ENCODE data around the gene SPSB1.

The SPSB1 gene

DNA sequence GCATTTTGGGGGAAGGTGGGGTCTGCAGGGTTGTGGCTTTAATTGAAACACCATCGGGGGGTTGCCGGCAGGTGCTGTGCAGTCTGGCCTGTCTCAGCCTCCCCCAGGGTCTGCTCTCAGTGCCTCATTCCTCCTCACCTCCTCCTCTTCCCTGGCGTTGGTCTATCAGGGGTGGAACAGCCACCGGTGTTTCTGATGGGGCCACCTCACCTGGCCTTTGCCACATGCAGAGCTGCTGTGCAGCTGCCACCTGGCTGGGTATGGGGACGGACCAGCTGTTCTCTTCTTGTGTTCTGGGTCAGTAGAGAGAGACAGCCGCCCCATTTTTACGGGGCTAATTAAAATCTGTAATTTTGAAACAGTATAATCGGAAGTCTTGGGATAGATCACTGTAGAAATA, 53.9 kb downstream of the SPSB1 start:
- no peak for DNase-seq

DNA sequence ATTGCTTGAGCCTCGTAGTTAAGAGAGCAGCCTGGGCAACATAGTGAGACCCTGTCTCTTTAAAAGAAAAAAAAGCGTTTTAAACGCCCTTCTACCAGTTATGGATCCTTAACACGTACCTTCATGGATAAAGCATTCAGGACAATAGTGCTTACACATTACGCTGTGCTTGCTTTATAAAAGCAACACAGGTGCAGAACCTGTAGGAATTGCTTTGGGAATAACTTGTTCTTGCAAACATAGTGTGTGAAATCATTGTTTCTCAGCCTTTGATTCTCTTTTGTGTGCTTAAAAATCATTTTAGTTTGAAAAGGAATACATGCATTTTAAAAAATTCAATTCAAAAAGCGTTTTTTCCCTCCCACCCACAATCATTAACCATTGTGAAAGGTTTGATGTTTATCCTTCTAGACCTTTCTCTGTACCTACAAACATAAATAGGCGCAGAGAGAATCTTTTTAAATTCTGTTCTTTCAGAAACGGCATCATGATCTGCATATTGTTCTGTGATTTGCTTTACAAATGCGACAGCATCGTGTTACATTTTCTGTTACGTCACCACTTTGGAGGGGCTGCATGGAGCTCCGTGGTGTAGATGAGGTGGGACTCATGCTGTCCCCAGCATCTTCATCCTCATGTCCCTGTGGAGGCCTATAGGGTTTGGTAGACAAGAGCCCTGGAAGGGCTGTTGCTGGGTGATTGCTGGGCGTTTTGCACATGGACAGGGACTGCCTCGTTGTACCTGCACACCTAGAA, 54.6 kb downstream of the SPSB1 start:
- DNase-seq: no peak

DNA sequence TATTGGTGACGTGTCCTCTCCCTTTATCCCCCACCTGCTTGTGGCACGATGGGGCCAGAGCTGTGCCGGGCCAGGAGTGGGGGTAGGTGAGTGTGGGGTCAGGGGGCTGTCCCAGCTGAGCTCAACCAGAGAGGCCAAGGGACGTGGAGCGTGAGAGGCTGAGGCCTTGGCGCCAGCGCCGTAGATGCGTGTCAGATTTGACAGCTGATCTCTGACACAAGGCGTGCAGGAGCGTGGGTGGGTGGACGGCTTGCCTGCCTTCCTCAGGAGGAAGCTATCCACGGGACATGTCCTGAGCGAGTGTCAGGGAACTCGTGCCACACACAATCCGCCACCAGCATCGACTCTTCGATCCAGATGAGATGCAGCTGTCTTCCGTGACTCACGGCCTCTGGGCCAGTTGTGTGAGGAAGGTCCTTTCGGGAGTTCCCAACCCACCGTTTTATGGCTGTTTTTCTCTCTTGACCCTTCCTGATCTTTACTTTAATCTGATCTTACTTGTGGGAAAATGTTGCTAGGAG, 56.7 kb downstream of the SPSB1 start:
- DNase-seq: no peak

DNA sequence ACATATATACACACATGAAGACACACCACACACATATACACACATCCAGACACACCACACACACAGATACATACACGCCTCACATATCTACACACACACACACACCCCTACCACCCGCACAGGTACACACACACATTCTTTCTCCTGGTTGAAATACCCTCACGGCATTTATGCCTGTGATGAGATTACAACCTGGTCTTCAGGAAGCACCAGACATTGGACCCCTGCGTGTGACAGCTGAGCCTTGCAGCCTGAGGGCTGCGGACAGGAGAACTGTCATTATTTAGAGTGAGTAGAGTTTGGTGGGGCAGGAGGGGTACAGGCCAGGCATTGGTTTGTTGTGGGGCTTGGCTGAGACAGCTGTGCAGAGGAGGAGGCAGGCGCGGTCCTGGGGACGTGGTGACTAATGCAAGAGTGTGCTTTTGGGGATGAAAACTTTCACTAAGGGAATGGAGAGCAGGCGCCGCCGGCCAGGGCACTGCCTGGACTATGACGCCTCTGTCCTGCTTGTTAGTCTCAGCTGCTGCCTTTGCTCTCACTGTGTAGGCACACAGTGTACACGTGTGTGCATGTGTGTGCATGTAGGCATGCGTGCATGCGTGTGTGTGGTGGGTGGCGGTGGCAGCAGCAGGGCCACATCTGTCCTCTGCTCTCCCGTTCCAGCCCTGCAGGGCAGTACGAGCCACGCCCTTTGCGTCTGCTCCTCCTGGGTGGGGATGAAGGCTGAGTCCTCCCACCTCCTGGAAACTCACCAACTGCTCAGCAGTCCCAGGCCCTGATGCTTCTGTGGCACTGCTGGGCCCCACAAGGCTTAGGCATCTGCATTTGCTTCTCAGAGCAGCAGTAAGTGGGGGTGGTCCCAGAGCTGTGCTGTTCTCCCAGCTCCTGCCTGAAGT, 57.6 kb downstream of the SPSB1 start:
- DNase-seq: no peak

DNA sequence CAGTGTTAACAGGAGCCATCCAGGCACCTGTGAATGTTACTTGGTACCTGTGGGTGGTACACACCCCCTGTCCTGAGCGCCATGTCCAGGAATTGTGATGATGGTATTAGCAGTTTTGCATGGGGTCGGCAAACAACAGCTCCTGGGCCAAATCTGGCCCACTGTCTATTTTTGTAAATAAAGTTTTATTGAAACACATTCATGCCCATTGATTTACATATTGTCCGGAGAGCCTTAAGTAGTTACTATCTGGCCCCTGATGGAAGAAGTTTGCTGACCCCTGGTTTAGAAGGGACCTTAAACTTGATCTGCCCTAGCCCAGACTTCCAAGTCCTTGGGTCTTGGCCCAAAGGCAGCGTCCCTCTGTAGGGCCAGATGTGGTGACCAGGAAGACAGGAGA, 58.3 kb downstream of the SPSB1 start:
- DNase-seq: no peak

DNA sequence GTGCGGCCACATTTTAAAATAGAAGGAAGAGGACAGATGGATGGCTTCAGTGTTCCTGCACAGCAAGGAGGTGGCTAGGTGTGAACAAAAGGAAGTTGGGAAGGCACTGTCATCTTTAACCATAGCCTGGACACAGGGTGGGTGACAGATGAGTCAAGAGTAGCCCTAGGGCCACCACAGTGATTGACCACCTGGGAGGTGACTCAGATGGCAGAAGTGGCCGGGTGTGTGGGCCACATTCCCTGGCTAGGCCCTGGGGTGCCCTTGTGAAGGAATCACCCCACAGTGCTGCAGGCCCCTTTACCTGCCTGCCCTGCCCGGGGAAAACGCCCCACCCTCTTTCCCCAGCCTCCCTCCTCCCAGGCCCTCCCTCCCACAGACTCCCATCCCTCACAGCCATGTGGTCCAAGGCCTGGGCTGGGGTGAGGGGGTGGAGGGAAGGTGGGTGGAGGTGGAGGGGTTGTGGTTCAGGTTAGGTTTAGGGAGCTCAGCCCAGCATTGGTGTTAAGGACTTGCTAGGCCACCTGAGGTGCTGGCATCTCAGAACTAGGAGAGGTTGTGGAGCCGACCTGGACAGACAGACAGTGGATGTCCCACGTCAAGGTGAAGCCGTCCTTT, 59.1 kb downstream of the SPSB1 start:
- no peak for DNase-seq

DNA sequence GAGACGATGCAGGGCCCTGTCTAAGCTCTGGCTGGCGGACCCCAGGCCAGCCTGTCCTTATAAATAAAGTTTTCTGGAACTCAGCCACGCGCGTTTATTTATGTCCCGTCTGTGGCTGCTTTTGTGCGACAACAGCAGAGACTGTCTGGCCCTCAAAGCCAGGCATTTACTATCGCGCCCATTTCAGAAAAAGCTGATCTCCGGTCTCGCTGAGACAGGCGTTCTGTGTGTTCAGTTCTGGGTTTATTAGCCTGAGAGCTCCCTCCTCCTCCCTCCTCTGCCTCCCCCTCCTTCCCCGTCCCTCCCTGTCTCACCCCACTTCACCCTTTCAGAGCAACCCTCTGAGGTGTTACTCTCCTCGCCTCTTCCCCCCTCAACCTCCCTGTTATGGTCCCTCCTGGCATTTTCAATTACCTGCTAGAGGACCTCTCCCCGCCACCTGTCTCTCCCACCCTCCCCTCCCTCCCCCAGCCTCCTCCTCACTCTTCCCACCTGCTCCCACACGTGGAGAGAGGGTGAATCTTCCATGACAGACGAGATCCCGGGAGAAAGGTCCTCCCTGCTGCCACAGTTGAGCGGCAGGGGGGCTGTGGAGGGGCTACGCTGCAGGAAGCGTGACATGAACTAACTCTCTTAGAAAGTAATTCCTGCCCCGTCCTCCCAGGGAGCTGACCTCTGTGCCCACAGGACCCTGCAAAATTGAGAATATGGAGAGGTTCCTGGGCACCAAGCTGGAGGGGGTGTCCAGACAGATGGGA, 59.9 kb downstream of the SPSB1 start:
- no peak for DNase-seq

DNA sequence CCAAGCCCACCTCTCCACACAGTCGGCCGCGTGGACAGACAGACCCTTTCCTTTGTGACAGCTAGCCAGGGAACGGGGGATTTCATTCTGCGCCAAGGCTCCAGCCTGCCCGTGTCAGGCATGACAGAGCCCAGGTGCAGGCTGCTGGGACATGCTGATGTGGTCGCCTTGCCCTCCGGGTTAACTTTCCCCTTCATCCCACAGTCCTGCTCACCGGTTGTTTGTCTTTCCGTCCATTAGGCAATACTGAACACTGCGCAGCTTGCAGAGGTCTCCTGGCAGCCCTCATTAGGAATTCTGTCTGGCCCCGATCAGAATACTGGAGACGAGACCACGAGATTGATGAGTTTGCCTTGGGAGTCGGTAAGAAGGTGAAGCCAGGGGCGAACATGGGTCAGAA, 62.8 kb downstream of the SPSB1 start:
- no peak for DNase-seq

DNA sequence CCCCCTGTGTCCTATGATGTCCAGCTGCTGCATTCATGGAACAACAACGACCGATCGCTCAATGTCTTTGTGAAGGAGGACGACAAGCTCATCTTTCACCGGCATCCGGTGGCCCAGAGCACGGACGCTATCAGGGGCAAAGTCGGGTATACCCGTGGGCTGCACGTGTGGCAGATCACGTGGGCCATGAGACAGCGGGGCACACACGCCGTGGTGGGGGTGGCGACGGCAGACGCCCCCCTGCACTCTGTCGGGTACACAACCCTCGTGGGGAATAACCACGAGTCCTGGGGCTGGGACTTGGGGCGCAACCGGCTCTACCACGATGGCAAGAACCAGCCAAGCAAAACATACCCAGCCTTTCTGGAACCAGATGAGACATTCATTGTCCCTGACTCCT, 63.3 kb downstream of the SPSB1 start:
- no peak for DNase-seq

DNA sequence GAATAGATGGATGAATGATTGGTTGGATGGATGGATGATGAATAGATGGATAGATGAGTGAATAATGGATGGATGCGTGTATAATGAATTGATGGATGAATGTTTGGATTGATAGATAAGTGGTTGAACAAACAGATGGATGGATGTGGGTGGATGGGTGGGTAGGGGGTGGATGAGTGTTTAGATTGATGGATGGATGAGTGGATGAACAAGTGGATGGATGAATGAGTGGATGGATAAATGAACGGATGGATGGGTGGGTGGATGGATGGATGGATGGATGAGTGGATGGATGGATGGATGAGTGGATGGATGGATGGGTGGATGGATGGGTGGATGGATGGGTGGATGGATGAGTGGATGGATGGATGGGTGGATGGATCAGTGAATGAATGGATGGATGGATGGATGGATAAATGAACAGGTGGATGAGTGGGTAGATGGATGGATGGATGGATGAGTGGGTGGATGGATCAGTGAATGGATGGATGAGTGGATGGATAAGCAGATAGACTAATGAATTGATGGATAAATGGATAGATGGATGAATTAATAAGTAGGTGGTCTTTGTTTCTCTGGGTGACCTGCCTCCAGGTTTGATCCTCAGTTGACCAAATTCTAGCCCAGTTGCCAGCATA, 64.3 kb downstream of the SPSB1 start:
- no peak for DNase-seq

DNA sequence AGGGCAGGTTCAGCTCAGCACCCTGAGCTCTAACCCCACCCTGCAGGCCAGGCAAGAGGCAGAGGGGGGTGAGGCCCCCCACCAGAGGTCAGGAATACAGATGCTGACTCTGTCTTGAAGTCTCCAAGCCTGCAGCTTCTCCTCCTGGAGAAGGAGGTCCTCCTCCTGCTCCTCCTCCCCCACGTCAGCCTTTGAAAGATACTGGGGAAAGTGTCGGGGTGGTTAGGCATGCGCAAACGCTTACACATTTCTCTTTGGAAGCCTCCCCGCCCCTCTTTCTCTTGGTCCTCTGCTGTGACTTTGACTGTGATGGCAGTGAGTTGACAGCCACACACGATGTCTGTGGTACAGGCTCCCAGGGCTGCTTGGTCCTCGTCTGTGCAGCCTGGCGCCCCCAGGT, 65.3 kb downstream of the SPSB1 start:
- DNase-seq: no peak

DNA sequence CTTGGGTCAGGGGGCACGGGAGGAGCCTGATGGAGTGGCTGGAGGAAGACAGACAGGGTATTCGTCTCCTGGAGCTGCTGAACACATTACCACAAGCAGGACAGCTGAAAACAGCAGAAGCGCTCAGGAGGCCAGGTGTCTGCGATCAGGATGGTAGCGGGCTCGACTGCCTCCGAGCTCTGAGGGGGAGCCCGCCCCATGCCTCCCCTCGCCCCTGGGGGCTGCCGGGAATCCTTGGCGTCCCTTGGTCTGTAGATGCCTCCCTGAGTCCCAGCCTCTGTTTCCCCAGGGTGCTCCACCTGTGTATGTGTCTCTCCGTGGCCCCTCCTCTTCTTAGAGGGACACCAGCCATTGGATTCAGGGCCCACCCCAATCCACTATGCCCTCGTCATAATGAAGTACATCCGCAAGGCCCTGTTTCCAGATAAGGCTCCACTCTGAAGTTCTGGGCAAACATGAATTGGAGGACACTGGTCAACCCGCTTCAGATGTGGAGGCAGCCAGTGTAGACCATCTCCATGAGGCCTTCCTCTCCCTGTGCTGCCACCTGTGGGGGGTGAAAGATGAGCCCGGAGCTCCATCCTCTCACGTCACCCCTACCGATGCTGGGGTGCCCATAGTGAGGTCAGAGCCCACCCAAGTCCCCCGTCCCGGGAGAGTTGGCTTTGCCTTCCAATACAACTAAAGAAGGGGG, 67.8 kb downstream of the SPSB1 start:
- DNase-seq: no peak

DNA sequence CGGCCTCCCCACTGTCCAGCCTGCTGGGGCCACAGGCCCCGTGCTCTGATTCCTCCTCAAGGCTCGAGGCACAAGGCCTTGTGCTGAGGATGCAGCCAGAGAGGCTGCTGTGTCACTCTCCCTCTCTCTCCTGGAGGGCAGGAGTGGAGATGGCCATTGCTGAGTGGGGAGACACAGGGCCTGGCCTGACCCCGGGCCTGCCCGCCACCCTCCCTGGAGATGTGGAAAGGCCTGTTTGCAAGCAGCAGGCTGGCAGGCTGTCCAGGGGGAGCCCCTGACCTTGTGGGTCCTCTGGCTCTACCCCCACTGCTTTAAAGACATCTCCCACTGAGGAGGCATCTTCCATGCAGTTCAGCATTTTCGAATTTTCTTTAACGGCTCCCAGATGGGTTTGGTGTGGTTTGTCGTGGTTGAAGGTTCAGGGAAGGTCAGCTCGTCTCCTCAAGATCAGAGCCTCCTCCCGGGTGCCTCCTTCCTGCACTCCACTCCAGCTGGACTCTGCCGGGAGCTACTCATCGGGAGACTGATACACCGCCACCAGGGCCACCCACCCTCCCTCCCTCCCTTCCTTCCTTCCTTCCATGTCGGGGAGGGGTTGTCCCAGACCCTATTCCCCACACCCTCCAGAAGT, 69.1 kb downstream of the SPSB1 start:
- DNase-seq: no peak

DNA sequence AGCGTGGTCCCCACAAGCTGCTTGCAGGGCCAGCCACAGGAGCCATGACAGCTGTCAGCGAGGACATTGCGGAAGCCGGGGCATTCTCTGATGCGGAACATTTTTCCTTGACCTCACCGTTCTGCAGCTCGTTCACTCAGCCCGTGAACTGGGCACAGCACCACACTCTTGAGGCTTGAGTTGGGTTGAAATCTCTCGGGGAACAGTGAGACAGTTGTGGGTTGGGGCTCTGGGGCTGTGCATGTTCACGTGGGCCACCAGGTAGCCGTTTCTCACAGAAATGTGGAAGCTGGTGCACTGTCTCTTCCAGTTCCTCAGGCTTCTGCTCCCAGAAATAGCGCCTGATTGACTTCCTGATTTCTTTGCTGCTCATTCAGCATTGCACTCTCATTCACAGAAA, 69.8 kb downstream of the SPSB1 start:
- DNase-seq: no peak

DNA sequence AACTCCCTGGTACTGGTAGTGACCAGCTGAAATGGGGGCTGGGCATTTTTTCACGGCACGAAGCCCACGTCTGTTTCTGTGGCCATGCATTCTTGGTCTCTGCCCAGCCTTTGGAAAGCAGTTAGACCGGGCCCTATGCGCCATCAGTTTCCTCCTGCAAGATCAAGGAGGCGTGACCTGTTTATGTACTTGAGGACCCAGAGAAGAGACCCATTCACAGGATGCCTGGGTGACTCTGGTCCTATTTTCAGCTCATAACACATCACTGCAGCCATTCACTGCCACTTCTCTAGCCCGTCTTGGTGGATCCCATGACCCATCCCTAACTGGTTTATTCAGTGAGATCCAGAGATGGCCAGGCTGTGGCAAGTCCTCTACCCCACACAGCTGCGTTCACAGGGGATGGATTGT, 70.4 kb downstream of the SPSB1 start:
- DNase-seq: no peak

DNA sequence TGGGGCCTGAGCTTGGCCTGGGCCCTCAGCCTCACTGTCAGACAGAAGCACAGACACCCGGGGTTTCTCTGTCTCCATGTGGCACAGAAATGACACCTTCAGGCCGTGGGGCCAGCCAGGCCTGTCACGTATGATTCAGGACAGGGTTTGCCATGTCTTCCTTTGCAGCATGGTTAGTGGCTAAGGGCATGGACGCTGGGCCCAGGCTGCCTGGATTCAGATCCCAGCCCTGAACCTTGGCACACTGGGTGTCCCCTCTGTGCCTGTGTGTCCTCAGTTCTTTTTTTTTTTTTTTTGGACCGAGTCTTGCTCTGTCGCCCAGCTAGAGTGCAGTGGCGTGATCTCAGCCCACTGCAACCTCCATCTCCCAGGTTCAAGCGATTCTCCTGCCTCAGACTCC, 73.6 kb downstream of the SPSB1 start:
- no peak for DNase-seq

DNA sequence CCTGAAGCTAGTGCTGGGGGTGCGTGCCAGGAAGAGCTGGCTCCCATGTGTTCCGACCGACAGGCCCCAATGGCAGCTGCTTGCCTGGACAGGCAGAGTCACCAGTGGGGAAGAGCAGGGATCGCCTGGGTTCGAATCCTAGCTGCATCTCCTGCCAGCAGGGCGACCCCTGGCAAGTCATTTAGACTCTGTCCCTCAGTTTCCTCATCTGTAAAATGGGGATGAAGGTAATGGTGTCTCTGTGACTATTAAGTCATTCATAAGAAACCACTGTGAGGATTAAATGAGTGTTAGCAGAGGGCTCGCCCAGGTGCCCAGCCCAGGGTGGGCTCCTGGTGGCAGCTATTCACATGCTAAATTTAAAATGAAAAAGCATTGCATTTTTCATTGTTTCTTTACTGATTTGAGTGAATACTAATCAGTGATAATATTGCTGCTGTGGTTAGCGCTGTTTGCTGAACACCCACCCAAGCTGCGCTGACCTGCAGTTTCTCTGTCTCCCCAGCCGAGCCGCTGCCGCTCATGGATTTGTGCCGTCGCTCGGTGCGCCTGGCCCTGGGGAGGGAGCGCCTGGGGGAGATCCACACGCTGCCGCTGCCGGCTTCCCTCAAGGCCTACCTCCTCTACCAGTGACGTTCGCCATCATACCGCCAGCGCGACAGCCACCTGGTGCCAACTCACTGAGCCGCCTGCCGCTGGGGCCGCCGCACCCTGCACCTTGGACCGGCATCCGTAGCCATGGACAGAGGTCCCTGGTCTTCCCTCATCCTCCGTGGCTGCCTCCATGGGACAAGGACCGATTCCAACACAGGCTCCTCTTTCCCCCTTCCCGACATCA, 74.5 kb downstream of the SPSB1 start:
- no peak for DNase-seq

DNA sequence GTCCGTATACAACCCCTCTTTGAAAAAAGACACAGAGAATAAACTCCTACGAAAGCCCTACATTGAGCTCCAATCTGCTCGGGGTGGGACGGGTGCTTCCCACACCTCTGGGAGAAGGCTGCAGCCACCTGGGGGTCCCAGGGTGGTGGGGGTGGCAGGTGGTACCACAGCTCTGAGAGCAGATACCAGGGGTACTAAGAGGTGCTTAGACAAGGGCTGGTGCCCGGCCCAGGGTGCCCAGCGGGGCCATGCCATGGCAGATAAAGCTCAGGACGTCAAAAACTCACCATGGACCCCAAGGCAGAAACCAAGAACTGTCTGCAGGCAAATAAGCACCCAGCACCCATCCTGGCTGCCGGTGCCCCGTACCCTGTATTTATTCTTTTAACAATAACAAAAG, 75.1 kb downstream of the SPSB1 start:
- DNase-seq: no peak

DNA sequence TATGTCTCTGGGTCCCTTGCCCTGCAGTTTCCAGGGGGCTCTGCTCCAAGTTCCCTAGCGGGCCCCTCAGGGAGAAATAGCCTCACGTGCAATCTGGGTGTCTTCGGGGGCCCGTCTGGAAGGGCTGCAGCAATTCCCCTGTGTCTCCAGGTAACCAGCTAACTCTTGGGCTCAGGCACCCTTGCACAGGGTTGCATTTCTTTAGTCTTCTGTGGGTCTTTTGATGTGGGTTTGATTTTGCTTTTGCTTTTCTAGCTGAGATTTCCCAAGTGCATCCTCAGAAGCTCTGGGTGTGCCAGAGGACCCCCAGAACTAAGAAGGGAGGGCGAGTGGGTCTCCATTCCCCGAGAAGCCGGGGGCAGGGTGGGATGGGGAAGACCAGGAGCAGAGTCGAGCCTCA, 75.7 kb downstream of the SPSB1 start:
- DNase-seq: no peak

All from CD4-positive, alpha-beta T cell treated with Interleukin-15 for 1 hour (primary cell).